H4 (cell line): ENCODE results near the gene AFDN. TPM values are rescaled to one million over a fixed set of nuclear protein-coding genes. Genes with fewer than 3 reads are reported as not detected.
"Not testable (repeated sequence)": the region's sequence is repeated elsewhere in the genome, so short reads cannot be mapped to it uniquely, and the experiment has no call there.

Experiments used
- DNase-seq: peaks from one replicate; pipeline ENCODE4 v3.0.0-alpha.2; 2015; ENCODE audit warnings: low spot score
- total RNA-seq: library from RNA; depleted of rRNA; stranded (reverse); fragments of >200 nt; shearing (Covaris generic); gene quantifications from 2 replicates; pipeline ENCODE4 v1.2.3, GENCODE V29; 2014

AFDN gene
- total RNA-seq, 1 experiment from 2014 or later = 11.4 TPM

GRCh38 chr6:167948716-167949115 is 122.0 kb downstream of the AFDN start:
- no peak for DNase-seq

GRCh38 chr6:167949121-167949684 is 122.5 kb downstream of the AFDN start:
- no peak for DNase-seq

DNA sequence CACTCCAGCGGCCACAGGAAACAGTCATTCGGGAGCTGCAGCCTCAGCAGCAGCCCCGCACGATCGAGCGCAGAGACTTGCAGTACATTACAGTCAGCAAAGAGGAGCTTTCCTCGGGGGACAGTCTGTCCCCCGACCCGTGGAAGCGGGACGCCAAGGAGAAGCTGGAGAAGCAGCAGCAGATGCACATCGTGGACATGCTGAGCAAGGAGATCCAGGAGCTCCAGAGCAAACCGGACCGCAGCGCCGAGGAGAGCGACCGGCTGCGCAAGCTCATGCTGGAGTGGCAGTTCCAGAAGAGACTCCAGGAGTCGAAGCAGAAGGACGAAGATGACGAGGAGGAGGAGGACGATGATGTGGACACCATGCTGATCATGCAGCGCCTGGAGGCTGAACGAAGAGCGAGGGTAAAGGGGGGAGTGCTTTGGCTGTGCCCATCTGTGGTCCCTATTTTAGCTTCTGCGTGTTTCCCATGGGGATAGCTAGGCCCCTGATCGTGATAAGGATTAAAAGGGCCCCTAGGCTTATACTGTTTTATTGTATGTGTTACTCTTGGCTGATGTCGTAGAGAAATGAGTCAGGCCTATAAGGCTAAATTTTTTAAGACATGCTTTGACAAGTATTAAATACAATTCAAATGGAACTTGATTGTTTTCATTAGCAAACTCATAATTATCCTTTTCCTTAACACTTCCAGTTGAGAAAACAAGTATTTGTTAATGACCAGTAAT is 125.2 kb downstream of the AFDN start:
- no peak for DNase-seq

DNA sequence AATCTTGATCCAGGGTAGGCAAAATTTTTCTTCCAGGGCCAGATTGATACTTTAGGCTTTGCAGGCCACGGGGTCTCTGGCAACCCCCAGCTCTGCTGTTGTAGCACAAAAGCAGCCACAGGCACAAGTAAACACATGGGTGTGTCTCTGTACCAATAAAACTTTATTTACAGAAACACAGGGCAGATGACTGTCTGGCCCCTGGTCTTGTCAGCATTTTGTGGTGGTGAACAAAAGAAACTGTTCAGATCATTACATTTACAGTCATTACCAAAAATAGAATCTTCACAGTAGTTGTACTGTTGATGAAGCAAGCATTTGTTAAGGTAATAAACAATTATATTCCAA is 125.8 kb downstream of the AFDN start:
- DNase-seq = no peak

DNA sequence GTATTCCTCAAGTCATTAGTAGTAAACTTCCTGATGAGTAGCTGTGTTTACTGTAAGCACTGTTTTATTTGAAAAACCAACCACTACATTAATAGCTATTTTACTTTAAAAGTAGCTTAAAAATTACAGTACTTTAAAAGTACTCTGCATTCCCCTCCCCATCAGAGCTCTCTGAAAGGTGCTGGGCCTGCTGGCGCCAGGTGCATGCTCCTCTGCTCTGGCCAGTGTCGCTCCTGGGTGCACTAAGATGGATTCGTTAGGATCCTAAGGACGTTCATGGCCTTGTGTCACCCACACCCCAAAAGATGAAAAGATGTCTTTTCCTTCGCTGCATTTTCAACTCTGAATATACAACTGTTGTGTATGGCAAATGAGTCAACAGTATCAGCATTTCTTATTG is 126.8 kb downstream of the AFDN start:
- no peak for DNase-seq

DNA sequence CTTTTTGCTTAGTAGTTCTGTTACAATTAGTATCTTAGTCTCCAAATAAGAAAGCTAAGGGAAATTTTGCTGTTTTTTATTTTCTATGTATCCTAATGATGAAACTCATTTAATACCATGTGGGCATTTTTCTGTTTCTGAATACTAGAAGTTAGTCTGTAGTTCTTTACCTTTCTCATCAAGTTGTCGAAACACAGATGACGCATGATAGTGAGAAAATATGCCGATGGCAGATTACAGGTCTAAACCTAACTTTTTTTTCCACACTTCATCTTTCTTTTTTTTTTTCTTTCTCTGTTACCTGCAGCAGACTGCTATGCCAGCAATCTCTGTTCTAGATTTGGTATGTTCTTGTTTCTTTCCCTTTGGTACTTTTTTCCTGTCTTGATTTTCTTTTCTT is 127.4 kb downstream of the AFDN start:
- DNase-seq = no peak

GRCh38 chr6:167956491-167956890 is 129.8 kb downstream of the AFDN start:
- no peak for DNase-seq

GRCh38 chr6:167956983-167957492 is 130.3 kb downstream of the AFDN start:
- no peak for DNase-seq

- DNase-seq = no peak
Measured at GRCh38 chr6:167957626-167958025, 130.9 kb downstream of the AFDN start.

GRCh38 chr6:167960579-167960978 is 133.9 kb downstream of the AFDN start:
- DNase-seq = no peak

DNA sequence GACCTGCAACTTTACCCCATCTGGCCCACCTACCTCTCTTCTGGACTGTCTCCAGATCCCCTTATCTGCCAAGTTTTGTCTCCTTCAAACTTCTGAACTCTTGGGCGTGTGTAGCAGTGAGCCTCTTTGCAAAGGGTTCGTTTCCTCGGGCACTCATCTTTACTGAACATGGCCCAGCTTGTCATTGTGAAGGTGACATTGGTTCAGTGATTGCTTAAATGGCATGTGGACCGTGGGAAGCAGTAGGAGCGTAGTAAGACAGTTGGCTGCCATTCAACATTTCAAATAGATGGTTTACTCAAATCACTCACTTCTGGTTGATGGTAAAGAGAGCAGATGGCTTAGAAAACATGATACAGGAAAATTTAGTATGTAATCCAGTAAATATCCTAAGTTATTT is 136.0 kb downstream of the AFDN start:
- no peak for DNase-seq

DNA sequence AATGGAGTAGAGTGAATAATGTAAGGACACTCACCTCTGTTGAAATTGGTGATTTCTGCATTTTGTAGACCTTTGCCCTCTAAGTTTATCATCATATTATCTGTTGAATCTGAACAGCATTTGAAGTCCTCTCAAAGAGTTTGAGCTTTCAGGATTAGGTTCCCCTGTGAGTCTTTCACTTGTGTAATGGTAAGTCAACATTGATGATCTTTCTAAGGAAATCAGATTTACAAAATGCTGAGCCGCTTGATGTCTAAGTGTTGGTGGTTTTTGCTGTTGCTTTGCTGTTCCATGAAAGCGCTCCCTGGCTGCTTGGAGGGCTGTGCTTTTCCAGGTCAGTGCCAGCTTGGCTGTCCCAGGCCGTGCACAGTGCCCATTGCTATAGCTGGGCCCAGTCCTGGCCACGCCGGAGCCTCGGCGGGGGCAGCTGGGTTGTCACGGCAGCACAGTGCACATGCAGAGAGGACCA is 136.9 kb downstream of the AFDN start:
- DNase-seq = no peak

- DNase-seq = no peak
Measured at GRCh38 chr6:167965592-167966539, 139.2 kb downstream of the AFDN start.

- no peak for DNase-seq
Measured at GRCh38 chr6:167966540-167966905, 139.8 kb downstream of the AFDN start.

- no peak for DNase-seq
Measured at GRCh38 chr6:167968091-167968490, 141.4 kb downstream of the AFDN start.

DNA sequence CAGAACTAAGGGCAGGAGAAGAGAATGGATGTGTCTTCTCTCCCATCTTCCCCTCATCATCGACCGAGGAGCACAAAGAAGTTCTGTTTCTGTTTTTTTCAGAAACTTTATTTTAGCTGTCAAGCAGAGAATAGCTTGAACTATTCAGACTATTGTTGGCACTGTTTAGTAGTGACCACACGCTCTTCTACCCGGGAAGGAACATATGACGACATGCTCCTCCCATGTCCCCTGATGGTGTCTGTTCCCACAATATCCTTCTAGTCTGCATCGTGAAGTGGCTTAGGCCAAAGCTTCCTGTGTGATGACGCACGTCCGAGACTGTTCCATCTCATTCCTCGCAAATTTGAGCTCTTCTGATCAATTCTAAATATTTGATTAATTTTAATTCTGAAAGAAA is 143.5 kb downstream of the AFDN start:
- DNase-seq = no peak

GRCh38 chr6:167972193-167972592 is 145.5 kb downstream of the AFDN start:
- no peak for DNase-seq

- no peak for DNase-seq
Measured at GRCh38 chr6:167973148-167973885, 146.6 kb downstream of the AFDN start.

GRCh38 chr6:167974640-167975344 is 148.1 kb downstream of the AFDN start:
- DNase-seq = no peak

GRCh38 chr6:167975458-167975857 is 148.7 kb downstream of the AFDN start:
- no peak for DNase-seq

- not testable (repeated sequence) for DNase-seq
Measured at GRCh38 chr6:167976116-167976657, 149.5 kb downstream of the AFDN start.
